H1 (cell line): ENCODE data around the gene KLHL29. TPM values are rescaled to one million over a fixed set of nuclear protein-coding genes. Genes with fewer than 3 reads are reported as not detected.

ENCODE experiments used
- CTCF ChIA-PET: fragments of 300-600 bp; sonication (Branson Sonifier 250); formaldehyde crosslinking; loops from one replicate; lab custom pipeline; 2021; ENCODE audit not compliant: partially characterized antibody; lab: Charles Lee
- POLR2A ChIA-PET: fragments of 300-600 bp; sonication (Branson Sonifier 250); formaldehyde crosslinking; loops from one replicate; lab custom pipeline; 2021; ENCODE audit warnings: inconsistent platforms; ENCODE audit not compliant: partially characterized antibody; lab: Charles Lee
- DNase-seq, 2 experiments: peaks; one replicate each; pipeline versions ENCODE4 v3.0.0 to v3.0.0-alpha.2; 2010 to 2022; ENCODE audit warnings: low spot score in 2 of 2, low read depth in 1 of 2, mixed read lengths in 1 of 2
- FAIRE-seq: peaks from 2 replicates; lab custom pipeline; 2011; peaks lifted over from hg19 to GRCh38; lab: Jason Lieb, UNC
- H2AFZ ChIP-seq: 2 replicates; pipeline ENCODE4 v1.8.1; 2012; ENCODE audit warnings: low read length, inconsistent platforms
- H2AK5ac ChIP-seq: 2 replicates; pipeline ENCODE4 v1.6.1; 2013; ENCODE audit warnings: low read depth, low read length
- H2BK120ac ChIP-seq: replicated peaks from 2 replicates; pipeline ENCODE3; 2013; ENCODE audit warnings: low read depth, low read length, inconsistent platforms
- H2BK12ac ChIP-seq: 2 replicates; pipeline ENCODE4 v1.6.1; 2013; ENCODE audit warnings: low read depth, low read length
- H2BK15ac ChIP-seq: 2 replicates; pipeline ENCODE4 v1.6.1; 2013; ENCODE audit warnings: low read length
- H2BK20ac ChIP-seq: 2 replicates; pipeline ENCODE4 v1.6.1; 2013; ENCODE audit warnings: low read length
- H2BK5ac ChIP-seq: 2 replicates; pipeline ENCODE4 v1.6.1; 2013; ENCODE audit warnings: low read depth, low read length
- H3K14ac ChIP-seq: 2 replicates; pipeline ENCODE4 v1.6.1; 2013; ENCODE audit warnings: inconsistent platforms; ENCODE audit not compliant: insufficient read length
- H3K18ac ChIP-seq: 2 replicates; pipeline ENCODE4 v1.6.1; 2013; ENCODE audit warnings: low read length; ENCODE audit errors: extremely low read depth
- H3K23ac ChIP-seq: 2 replicates; pipeline ENCODE4 v1.6.1; 2013; ENCODE audit warnings: inconsistent platforms; ENCODE audit not compliant: insufficient read length
- H3K23me2 ChIP-seq: 2 replicates; pipeline ENCODE4 v1.6.1; 2013; ENCODE audit warnings: low read depth, low read length
- H3K27ac ChIP-seq: 2 replicates; pipeline ENCODE4 v1.6.1; 2011; ENCODE audit warnings: low read depth, low read length, inconsistent platforms
- H3K27me3 ChIP-seq, 4 experiments: replicated peaks in 1 of 4; 1 replicate in 1 of 4; 2 replicates in 3 of 4; pipeline versions ENCODE4 v1.6.1 to v1.8.1; 2011 to 2013; ENCODE audit warnings: low read length in 3 of 4, mild to moderate bottlenecking in 3 of 4, inconsistent platforms in 2 of 4, mixed read lengths in 2 of 4, moderate library complexity in 1 of 4; ENCODE audit not compliant: control insufficient read depth in 3 of 4, insufficient read depth in 3 of 4; ENCODE audit errors: extremely low read depth in 1 of 4
- H3K36me3 ChIP-seq, 4 experiments: 2 replicates each; pipeline versions ENCODE4 v1.6.1 to v1.8.1; 2011 to 2013; ENCODE audit warnings: mild to moderate bottlenecking in 4 of 4, low read length in 3 of 4, moderate library complexity in 2 of 4, control low read depth in 1 of 4, inconsistent platforms in 1 of 4; ENCODE audit not compliant: insufficient read depth in 4 of 4, control insufficient read depth in 2 of 4
- H3K4ac ChIP-seq: replicated peaks from 2 replicates; pipeline ENCODE3; 2013; ENCODE audit warnings: low read length, low read depth, mixed read lengths, inconsistent platforms; ENCODE audit not compliant: insufficient read length
- H3K4me1 ChIP-seq, 4 experiments: replicated peaks in 1 of 4; 1 replicate in 1 of 4; 2 replicates in 3 of 4; pipeline versions ENCODE4 v1.6.1 to v1.8.1; 2011 to 2013; ENCODE audit warnings: low read length in 3 of 4, inconsistent platforms in 2 of 4, mixed read lengths in 1 of 4; ENCODE audit not compliant: insufficient read depth in 4 of 4, control insufficient read depth in 3 of 4
- H3K4me2 ChIP-seq, 2 experiments: 2 replicates each; pipeline versions ENCODE4 v1.6.1 to v1.8.1; 2011 to 2013; ENCODE audit warnings: low read depth in 2 of 2, low read length in 2 of 2, control low read depth in 1 of 2, inconsistent platforms in 1 of 2, mild to moderate bottlenecking in 1 of 2; ENCODE audit not compliant: insufficient read depth in 1 of 2
- H3K4me3 ChIP-seq, 4 experiments: fragments of 200-600, 300-600 bp in 1 of 4; sonication (generic), shearing (Covaris generic), sonication (Bioruptor Twin) in 1 of 4; 2 replicates each; pipeline versions ENCODE4 v1.5.1 to v1.8.1; 2011 to 2016; ENCODE audit warnings: low read length in 4 of 4, low read depth in 3 of 4, control low read depth in 2 of 4, inconsistent platforms in 2 of 4, mild to moderate bottlenecking in 2 of 4, mixed read lengths in 1 of 4, moderate library complexity in 1 of 4; ENCODE audit not compliant: insufficient read depth in 2 of 4; ENCODE audit errors: extremely low read depth in 1 of 4
- H3K56ac ChIP-seq: replicated peaks from 2 replicates; pipeline ENCODE3; 2013; ENCODE audit warnings: low read depth, mild to moderate bottlenecking, mixed read lengths, low read length, inconsistent platforms; ENCODE audit not compliant: insufficient read length
- H3K79me1 ChIP-seq: 2 replicates; pipeline ENCODE4 v1.6.1; 2013; ENCODE audit warnings: low read depth, low read length, control low read depth
- H3K79me2 ChIP-seq, 2 experiments: 2 replicates each; pipeline versions ENCODE4 v1.6.1 to v1.8.1; 2012 to 2013; ENCODE audit warnings: low read length in 2 of 2, mild to moderate bottlenecking in 2 of 2, inconsistent platforms in 1 of 2; ENCODE audit not compliant: insufficient read depth in 2 of 2, control insufficient read depth in 1 of 2
- H3K9ac ChIP-seq, 4 experiments: replicated peaks in 1 of 4; 1 replicate in 1 of 4; 2 replicates in 3 of 4; pipeline versions ENCODE4 v1.6.1 to v1.8.1; 2011 to 2013; ENCODE audit warnings: low read depth in 3 of 4, low read length in 3 of 4, control low read depth in 2 of 4, mild to moderate bottlenecking in 2 of 4, moderate library complexity in 2 of 4, inconsistent platforms in 1 of 4; ENCODE audit errors: extremely low read depth in 1 of 4
- H3K9me3 ChIP-seq, 2 experiments: 2 replicates each; pipeline versions ENCODE4 v1.6.1 to v1.8.1; 2012 to 2013; ENCODE audit warnings: mild to moderate bottlenecking in 2 of 2, moderate library complexity in 2 of 2, control low read depth in 1 of 2, inconsistent platforms in 1 of 2, low read depth in 1 of 2, low read length in 1 of 2, mixed read lengths in 1 of 2; ENCODE audit not compliant: insufficient read depth in 2 of 2
- H4K20me1 ChIP-seq, 2 experiments: replicated peaks in 1 of 2; 2 replicates each; pipeline versions ENCODE3 to v1.8.1; 2011 to 2013; ENCODE audit warnings: inconsistent platforms in 2 of 2, low read length in 2 of 2, mild to moderate bottlenecking in 1 of 2; ENCODE audit not compliant: insufficient read depth in 2 of 2, control insufficient read depth in 1 of 2
- H4K5ac ChIP-seq: 2 replicates; pipeline ENCODE4 v1.6.1; 2013; ENCODE audit warnings: low read length, low read depth, mixed read lengths, inconsistent platforms; ENCODE audit not compliant: insufficient read length
- H4K8ac ChIP-seq: 2 replicates; pipeline ENCODE4 v1.8.0; 2013; ENCODE audit warnings: mild to moderate bottlenecking, moderate library complexity, low read length, inconsistent platforms; ENCODE audit not compliant: insufficient read depth; ENCODE audit errors: extremely low read depth
- H4K91ac ChIP-seq: replicated peaks from 2 replicates; pipeline ENCODE3; 2013; ENCODE audit warnings: low read length, mixed read lengths, inconsistent platforms; ENCODE audit not compliant: insufficient read length
- FOSL1 ChIP-seq: IDR thresholded peaks from 2 replicates; pipeline ENCODE4 v1.6.1; 2011; ENCODE audit warnings: mild to moderate bottlenecking, low read depth, low read length, moderate library complexity; ENCODE audit not compliant: insufficient read depth
- WGBS, 2 experiments: shearing (Covaris generic) in 1 of 2; methylation state at CpG; one replicate each; pipeline versions ENCODE4 v1.1.6 to v1.1.7; 2013 to 2015; ENCODE audit warnings: low lambda C conversion rate in 2 of 2, mixed read lengths in 2 of 2, inconsistent platforms in 1 of 2, low coverage in 1 of 2, missing lambda C conversion rate in 1 of 2; ENCODE audit not compliant: insufficient replicate concordance in 2 of 2, insufficient coverage in 1 of 2, insufficient read length in 1 of 2; ENCODE audit errors: extremely low coverage in 1 of 2, missing lambda C conversion rate in 1 of 2; 5-methylcytosine and 5-hydroxymethylcytosine counted together
- polyA plus RNA-seq, 7 experiments: library from polyadenylated mRNA; depleted of rRNA in 3 of 7; stranded (reverse) in 5 of 7; unstranded in 2 of 7; fragments of >200 nt in 5 of 7; fragments of 200-250 nt in 2 of 7; gene quantifications; 1 replicate in 5 of 7; 2 replicates in 1 of 7; 4 replicates in 1 of 7; pipeline versions ENCODE4 v1.2.1 to v1.2.3, GENCODE V29; 2011 to 2013; ENCODE audit warnings: missing spikeins in 2 of 7, mixed read lengths in 2 of 7
- total RNA-seq: library from RNA; stranded (reverse); fragmentation: NEBNext Ultra II Directional; extraction: Animal tissue kit (Norgen Biotek cat#: 25700); gene quantifications from 2 replicates; pipeline ENCODE4 v1.2.1, GENCODE V29; 2021

Gene KLHL29
- total and polyA plus RNA-seq, 2 of the 8 experiments (the other 6 are each of a cell fraction or from before 2014, with no cell fraction given), result 1.1 to 4.7 TPM

GRCh38 chr2:23685181-23685580 is 300.2 kb downstream of the KLHL29 start:
- Histone ChIP-seq H2BK12ac (no peak overlapping the region), H3K56ac (no peak overlapping the region), H4K8ac (peak overlapping the region; percentile 23; the same call in 1 of the 2 replicates), H3K79me1 (no peaks in the 10 kb centered on the region), H3K4ac (no peak overlapping the region), H3K18ac (0 out of 2 replicates have a peak overlapping the region, but pooled peaks have one; percentile 32), H3K23ac (no peak overlapping the region), H3K36me3 (no peaks in the 10 kb centered on the region), H3K9ac (no peak overlapping the region; a peak in 1 of 7 replicates), H3K4me2 (no peak overlapping the region), H3K9me3 (no peaks in the 10 kb centered on the region; a peak in 1 of 4 replicates), H4K91ac (no peak overlapping the region), H2BK20ac (no peak overlapping the region), H2BK5ac (no peak overlapping the region), H2BK15ac (no peak overlapping the region), H2AFZ (no peak overlapping the region), H3K4me1 (peaks cover 0 to 17% (median 7%) of the 10 kb centered on the region in 4 experiments; a peak in 5 of 7 replicates), H3K79me2 (no peaks in the 10 kb centered on the region), H2BK120ac (no peak overlapping the region), H3K4me3 (no peak overlapping the region), H3K27ac (no peak overlapping the region), H4K5ac (no peak overlapping the region), H3K14ac (no peak overlapping the region), H3K27me3 (no peaks in the 10 kb centered on the region), H2AK5ac (no peak overlapping the region), H3K23me2 (no peaks in the 10 kb centered on the region), H4K20me1 (no peaks in the 10 kb centered on the region)
- 79% methylated on average over 12 of the region's 12 CpGs; no CpG with 5 or more reads in 1 of the 2 experiments for WGBS, 2 experiments
- ChIA-PET CTCF (interaction anchor here (1.1 to 1.3 kb wide), 3 partner anchors 11 to 61 kb away, joined by 3 to 5 read pairs (median 3); no protein-coding TSS in a partner anchor), POLR2A (no interaction called here)
- FAIRE-seq (no peak), DNase-seq (no peak)
- no peak for TF ChIP-seq FOSL1
